GM12891 (cell line): ENCODE data around the gene FAM107A.

Source experiments
- POLR2A ChIP-seq: IDR thresholded peaks from 2 replicates; pipeline ENCODE4 v1.6.1; 2011; ENCODE audit warnings: low read depth, low read length, control low read depth
- POLR2AphosphoS5 ChIP-seq: IDR thresholded peaks from 2 replicates; pipeline ENCODE4 v1.6.1; 2011; ENCODE audit warnings: low read depth, low read length, control low read depth
- TAF1 ChIP-seq: IDR thresholded peaks from 2 replicates; pipeline ENCODE4 v1.6.1; 2011; ENCODE audit warnings: low read depth, low read length, control low read depth

GRCh38 chr3:58585994-58586393, 8.8 kb upstream of the FAM107A start:
- TF ChIP-seq POLR2A (no peak), POLR2AphosphoS5 (no peak), TAF1 (no peak)
